DMS153 (cell line): ENCODE measurements around the gene DAG1.

Experiments
- DNase-seq: peaks from one replicate; lab custom pipeline; 2025; lab: John Stamatoyannopoulos, UW

Gene DAG1

GRCh38 chr3:49554633-49555265 is 84.7 kb downstream of the DAG1 start:
- DNase-seq: no peak

- no peak for DNase-seq
These were observed 86.6 kb downstream of the DAG1 start for GRCh38 chr3:49556500-49557275.

- DNase-seq: no peak
These were observed 93.0 kb downstream of the DAG1 start for GRCh38 chr3:49563040-49563578.

GRCh38 chr3:49563766-49564165 is 93.7 kb downstream of the DAG1 start:
- DNase-seq: no peak

GRCh38 chr3:49566312-49566711 is 96.2 kb downstream of the DAG1 start:
- DNase-seq: no peak

- no peak for DNase-seq
These were observed 97.3 kb downstream of the DAG1 start for GRCh38 chr3:49567406-49567805.

GRCh38 chr3:49568965-49569364 is 98.9 kb downstream of the DAG1 start:
- no peak for DNase-seq

GRCh38 chr3:49570028-49570654 is 100.1 kb downstream of the DAG1 start:
- no peak for DNase-seq

GRCh38 chr3:49582177-49582576 is 112.1 kb downstream of the DAG1 start:
- no peak for DNase-seq
